CD4-positive, alpha-beta T cell treated with Interleukin-4 for 1 hour (primary cell): ENCODE results near the gene RGMB.

ENCODE experiments used
- DNase-seq, 2 donors: peaks; one replicate each; pipeline ENCODE4 v3.0.0-alpha.2; 2020 to 2022

Gene RGMB

DNA sequence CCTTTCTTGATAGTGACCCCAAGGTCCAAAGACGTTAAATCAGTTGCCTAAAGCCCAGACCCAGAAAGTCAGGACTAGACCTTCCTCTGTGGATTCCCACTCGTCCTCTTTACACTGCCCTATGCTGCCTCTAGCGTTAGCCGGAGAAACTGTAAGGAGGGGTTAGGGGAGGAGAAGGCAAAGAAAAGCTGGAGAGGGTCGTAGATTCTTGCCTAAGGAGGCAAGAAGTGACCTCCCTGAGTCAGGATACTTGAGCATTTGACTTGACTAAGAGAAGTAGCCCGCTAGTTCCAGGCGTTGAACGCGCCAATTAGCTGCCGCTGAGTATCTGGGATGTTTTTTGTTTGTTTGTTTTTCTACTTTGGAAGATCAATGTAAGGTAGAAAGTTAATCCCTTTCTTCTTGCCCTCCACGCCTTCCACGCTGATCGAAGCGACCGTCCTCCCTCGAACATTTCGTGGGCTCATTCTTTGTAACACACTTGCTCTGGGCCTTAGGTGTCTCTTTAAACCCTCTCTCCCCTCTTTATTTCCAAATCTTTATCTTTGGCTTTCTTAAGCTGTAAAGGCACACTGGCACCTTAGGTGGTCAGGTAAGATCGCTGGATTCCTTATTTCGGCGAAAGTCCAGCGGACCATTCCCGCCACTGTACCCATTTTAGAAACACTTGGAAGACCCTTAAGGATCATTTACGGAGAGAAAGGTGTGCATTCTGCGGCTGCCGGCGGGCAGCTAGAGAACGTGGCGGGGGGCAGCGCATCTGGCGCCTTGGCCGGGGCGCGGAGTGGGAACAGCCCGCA, 5.1 kb upstream of the RGMB start:
- peak; percentile 29 to 42 for DNase-seq

DNA sequence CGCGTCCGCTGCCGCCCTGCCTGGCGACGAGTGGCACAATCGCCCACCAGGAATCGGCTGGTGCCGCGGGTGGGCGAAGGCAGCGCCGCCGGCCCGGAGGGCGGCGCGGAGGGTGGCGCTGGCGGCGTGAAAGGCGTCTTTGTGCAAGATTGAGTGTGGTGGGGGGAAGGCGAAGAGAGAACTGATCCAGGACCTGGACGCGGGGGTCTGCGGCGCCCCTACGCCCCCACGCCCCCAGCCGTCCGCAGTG, 4.6 kb upstream of the RGMB start:
- no peak for DNase-seq

DNA sequence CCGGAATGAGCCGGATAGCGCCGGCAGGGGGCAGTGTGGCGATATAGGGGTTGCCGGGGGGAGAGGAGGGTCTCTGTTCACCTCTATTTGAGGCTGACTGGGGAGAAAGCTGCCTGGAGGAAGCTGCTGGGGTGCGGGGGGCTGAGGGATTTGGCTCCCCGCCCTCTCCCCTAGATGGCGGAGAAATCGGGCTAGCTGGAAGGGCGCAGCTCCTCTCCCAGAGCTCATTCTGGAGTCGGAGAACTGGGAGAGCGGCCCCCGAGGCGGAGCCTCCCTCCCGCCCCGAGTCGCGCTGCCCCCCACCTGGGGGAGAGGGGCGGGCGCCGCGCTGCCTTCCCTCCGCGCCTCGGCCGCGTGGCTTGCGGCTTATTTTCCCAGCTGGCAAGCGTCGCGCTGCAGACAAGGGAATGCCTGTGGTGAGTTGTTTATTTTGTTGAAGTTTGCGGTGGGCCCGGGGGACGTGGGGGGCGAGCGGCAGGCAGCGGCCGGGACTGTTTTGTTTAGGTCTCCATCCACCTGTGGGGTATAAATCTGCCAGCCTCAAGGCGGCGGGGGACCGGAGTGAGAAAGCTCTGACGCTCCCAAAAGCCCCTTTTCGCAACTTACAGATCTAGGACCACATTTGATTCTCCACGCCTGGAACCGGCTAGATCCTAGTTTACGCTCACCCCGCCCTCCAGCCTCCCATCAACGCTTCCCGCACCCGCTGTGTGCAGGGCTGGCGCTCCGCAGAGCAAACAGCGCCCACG, 4.1 kb upstream of the RGMB start:
- DNase-seq: peak; percentile 33 to 43

GRCh38 chr5:98769959-98770208, 3.6 kb upstream of the RGMB start:
- DNase-seq: no peak

DNA sequence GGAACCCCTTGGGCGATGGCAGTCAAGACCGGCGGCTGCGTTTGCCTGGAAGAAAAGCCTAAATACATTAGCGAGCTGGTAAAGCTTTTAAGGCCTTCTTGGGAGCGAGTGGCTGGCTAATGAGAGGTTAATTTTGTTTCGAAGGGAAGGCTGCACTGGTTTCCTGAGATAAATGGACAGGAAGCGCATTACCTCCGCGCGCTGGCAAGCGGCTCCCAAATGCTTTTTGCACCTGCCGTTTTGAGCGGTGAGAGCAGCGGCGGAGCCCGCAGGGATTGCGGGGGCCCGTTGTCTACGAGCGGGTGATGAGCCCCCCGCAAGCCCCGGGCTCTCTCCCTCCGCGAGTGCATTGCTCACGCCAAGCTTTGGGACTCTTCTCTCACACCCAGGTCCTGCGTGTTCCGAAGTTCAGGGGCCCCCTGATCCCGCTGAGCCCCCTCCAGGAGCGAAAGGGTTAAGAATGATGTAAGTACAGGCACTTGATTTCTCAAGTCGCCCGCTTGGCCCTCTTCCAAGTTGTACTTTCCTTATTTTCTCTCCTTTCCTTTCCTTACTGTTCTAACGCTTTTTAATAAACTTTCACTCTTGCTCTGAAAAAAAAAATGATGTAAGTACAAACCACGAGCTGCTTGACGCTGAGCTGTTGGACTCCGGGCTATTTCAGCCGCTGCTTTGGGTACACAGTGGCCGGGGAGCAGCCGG, 3.1 kb upstream of the RGMB start:
- peak in 1 of 2 donors; percentile 9 for DNase-seq

DNA sequence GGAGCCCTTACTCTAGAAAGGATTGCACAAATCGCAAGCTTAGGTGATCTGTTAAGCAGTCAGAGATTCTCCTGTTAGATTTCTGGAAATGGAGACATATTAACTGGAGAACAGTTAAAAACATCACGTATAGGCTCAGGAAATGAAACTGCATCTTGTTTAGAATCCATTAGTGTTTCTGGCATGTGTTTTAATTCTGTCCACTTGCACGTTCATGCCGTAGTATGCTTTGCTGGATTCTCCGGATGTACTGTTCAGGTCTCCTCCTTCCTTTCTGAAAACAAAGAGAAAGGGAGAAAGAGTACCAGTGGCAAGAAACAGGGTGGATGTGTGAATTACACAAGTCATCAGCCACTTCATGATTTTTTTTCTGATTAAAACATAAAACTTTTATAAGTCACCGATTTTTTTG, 2.5 kb upstream of the RGMB start:
- DNase-seq: peak in 1 of 2 donors; percentile 35

DNA sequence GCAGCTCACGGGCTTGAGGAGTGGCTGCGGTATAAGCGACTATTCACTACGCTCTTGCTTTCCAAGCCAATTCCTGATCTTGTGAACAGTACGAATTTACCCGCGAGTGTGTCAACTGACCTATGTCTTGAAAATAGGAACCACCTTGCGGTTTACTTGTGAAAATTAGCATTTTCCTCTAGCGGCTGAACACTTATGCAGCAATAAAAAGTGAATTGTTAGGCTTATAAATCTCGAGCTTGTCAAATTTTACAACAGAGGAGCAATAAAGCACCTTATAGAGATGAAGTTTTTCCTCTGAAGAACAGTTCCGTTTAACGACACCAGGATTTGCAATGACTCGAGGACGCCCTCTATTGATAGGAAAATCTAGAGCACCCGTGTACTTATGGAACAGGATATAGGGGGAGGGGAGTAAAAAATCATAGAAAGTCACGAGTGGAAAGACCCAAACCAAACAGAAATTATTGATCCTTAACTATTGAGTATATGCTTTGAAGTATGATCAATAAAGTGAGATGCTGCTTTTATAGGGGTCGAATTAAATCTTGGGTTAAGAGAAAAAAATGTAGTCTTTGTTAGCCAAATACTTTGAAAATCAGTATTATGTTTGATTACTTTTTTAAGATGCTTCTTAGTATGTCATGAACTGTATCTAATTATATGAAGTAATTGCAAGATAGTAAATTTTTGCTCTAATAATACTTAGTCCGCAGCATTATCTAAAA, 1.9 kb upstream of the RGMB start:
- DNase-seq: peak; percentile 67 to 84

GRCh38 chr5:98772415-98773213, 849 bp upstream of the RGMB start:
- DNase-seq: peak; percentile 62 to 72

DNA sequence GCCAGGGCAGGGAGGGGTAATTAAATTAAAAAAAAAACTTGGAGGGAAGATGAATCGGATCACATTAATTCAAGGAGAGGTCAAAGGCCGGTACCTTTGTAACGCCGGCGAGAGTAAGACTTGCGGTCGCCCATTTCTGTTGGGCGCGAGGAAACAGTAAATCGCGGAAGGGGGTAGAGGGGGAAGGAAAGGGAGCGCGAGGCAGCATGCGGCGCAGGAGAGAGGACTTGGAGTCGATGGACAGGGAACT, 324 bp upstream of the RGMB start:
- no peak for DNase-seq

DNA sequence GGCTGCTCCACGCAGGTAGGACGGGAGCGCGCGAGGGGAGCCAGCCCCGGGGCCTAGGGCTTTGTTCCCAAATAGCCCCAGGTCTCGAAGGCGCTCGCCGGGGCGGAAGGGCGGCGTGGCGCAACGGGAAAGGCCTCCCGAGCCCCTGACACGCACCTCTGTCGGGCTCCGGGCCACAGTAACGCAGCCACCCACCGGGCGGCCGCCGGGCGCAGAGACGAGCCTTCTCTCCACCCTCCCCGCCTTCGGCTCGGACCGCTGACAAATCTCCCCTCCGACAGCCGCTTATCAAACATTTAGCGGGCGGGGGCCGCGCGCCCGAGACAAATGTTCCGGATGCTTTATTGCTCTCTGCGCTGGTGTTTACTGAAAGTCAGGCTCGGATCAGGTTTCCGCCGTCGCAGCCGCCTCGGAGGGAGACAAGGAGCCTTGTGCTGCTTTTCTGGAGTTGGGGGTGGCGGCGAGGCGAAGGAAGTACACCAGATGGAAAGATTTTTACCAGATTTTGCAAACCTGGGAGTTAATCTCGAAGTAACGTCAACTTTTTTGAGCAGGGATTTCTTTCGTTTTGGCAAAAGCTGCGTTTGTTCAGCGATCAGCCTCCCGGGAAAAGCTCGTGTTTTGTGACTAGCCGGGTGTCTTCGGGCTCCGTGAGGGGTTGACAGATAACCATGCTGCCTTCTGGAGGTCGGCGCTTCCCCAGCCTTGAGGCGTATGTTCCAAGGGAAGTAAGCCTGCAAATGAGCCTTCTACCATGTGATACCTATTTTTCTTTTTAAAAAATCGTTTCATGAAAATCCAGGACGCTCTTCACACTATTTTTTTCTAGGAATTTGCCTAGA, 950 bp downstream of the RGMB start:
- DNase-seq: peak; percentile 37 to 50

GRCh38 chr5:98775246-98776065, 2.0 kb downstream of the RGMB start:
- no peak for DNase-seq

- no peak for DNase-seq
Observed at GRCh38 chr5:98776066-98776705, 2.7 kb downstream of the RGMB start.

DNA sequence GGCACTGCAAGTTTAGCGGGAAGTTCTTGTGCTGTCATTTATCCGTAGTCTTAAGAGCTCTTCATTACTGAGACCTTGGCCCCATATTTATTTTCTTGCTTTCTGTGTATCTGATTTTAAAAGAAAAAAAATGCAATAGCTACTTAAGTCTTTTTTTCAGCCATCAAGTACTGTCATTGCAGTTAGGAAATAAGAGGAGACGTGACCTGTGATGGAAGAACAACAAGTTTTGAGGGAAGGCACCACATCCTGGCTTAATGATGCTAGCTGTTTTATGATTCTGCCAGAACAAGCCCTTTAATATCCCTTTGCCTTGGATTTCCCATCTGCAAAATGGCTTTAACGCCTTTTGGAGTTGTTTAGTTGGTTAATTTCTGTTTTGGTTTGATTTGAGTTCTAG, 3.8 kb downstream of the RGMB start:
- no peak for DNase-seq

- DNase-seq: no peak
Observed at GRCh38 chr5:98779264-98779877, 5.9 kb downstream of the RGMB start.

DNA sequence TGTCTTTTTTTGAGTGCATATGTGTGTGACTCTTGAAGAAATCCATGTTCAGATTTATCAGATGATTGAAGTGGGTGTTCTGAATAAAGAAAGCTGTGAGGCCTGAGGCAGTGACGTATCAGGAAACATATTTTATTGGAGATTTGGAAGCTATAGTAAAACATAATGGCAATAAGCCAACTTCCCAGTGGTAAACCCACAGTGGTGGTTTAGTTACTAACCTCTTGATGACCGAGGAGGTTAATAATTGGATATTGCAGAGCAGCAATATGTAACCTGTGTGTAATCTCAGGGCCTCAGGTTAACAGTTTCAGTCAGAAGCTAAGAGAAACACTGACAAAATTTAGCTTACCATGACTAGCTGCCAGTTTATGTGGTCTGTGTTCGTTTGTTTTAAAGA, 6.9 kb downstream of the RGMB start:
- DNase-seq: no peak

GRCh38 chr5:98781520-98781919, 8.1 kb downstream of the RGMB start:
- DNase-seq: no peak

DNA sequence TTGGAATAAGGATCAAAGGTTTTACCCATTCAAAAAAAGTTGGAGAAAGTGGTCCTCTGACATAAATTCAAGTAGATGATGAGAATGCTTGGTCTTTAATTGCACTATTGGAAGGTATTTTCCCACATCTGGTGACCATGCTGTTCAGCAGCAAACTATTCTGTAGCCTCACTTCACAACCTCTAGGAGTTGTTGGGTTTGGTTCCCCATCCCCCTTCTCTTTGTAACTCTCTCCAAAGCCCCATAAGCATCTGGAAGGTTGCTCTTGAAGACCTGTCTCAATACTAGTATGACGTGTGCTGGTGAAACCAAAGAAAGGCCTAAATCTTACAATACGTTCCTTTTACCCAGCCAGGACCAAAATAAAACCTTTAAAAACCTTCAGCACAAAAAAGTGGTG, 8.5 kb downstream of the RGMB start:
- no peak for DNase-seq

DNA sequence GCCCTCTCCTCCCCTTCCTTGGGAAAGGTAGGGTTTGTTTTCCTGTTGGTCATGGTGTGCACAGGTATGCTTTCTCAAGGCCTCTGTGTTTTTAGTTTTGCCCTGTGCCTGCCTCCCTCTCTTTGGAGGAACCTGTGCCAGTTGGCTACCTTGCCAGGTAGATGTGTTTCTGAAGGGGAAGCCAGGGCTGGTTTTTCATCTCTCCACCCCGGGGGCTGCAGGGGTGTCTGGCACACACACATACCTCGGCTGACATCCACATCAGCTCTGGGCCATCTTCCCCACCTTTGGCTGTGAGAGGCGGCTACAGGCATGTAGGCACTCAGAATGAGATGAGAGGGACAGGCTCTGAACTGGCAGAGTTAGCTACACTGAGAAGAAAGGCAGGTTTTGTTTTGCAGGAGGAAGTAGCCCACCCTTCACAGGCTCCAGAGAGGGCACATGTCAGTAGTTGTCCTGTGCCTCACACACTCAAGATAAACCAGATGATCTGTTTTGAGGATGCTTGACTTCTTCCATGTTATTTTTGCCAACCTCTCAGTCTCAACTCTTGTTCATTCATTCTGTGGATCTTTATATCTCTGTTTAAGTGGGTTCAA, 9.7 kb downstream of the RGMB start:
- DNase-seq: no peak

- DNase-seq: no peak
Observed at GRCh38 chr5:98784411-98784810, 10.9 kb downstream of the RGMB start.

GRCh38 chr5:98785244-98785643, 11.8 kb downstream of the RGMB start:
- no peak for DNase-seq
